ENCODE measurements around the gene AGTPBP1. TPM values are rescaled to one million over a fixed set of nuclear protein-coding genes. Genes with fewer than 3 reads are reported as not detected.

Gene AGTPBP1
- total and polyA plus RNA-seq, 9 donors, result 3.7 to 17.3 (median 11.8) TPM

DNA sequence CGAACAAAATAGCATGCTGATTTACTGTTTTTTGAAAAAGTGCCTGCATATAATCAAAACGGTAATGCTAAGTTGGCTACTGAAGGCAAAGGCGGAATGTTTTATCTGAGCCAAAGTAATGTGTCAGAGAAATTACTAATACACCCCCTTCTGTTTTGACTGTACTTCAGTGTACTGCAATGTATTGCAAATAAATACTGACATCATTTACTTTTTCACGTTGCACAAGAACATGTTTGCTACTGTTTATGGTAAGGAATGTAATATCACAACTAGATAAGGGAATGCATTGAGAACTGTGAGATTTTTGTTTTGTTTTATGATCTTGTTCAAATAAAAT is 813 bp upstream of the AGTPBP1 start:
- Histone ChIP-seq H3K9me3 (no peaks in the 10 kb centered on the region), H3K27ac (no peak overlapping the region)
- intact Hi-C loops (cut with DNase I), result no loop called here

DNA sequence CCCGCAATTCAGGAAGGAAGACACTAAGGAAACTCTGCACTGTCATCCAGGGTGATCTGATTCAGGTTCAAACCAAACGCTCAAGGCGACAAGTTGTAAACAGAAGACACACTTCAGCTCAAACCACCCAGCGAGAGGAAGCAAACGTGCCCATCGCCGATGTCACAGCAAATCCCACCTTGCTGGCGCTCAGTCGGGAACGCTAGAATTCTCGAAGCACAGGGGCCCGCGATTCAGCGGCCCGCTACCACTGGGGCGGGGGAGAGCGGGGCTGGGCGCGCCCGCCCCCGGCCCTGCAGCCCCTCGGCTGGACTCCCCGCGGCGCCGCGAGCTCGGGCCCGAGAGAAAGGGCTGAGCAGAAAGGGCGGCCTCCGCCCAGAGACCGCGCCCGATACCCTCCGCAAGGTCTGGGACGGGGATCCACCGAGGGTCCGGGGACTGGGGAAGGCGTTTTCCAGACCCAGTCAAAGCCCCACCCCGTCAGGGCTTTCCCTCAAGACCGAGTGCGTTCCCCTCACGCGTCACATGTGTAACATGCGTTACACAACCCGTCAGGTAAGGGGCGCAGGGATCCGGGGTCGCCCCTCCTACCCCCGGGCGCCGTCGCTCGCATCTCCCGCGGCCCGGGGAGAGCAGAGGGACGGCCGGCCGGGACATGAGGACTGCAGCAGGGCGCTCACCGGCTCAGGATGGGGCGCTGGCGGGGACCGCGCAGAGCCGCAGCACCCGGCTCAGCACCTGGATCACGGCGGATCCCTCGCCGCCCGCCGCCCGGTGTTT is 469 bp downstream of the AGTPBP1 start:
- DNase-seq, result peak in 2 of 5 donors; percentile 30 to 49
- TF ChIP-seq, protein P1, sequence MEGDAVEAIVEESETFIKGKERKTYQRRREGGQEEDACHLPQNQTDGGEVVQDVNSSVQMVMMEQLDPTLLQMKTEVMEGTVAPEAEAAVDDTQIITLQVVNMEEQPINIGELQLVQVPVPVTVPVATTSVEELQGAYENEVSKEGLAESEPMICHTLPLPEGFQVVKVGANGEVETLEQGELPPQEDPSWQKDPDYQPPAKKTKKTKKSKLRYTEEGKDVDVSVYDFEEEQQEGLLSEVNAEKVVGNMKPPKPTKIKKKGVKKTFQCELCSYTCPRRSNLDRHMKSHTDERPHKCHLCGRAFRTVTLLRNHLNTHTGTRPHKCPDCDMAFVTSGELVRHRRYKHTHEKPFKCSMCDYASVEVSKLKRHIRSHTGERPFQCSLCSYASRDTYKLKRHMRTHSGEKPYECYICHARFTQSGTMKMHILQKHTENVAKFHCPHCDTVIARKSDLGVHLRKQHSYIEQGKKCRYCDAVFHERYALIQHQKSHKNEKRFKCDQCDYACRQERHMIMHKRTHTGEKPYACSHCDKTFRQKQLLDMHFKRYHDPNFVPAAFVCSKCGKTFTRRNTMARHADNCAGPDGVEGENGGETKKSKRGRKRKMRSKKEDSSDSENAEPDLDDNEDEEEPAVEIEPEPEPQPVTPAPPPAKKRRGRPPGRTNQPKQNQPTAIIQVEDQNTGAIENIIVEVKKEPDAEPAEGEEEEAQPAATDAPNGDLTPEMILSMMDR (IDR thresholded peaks at IDR 0.05), result peak in 1 of 3 donors; percentile 7
- TF ChIP-seq EP300 (IDR thresholded peaks at IDR 0.05), result no peak
- peak overlapping the region; percentile 19 to 57 for H3K27ac ChIP-seq
- no peaks in the 10 kb centered on the region for H3K36me3 ChIP-seq
- 0 to 1% (median 0%) methylated on average over 12 to 75 of the region's 75 CpGs for WGBS, 3 donors
- no peaks in the 10 kb centered on the region for H3K27me3 ChIP-seq
- peak overlapping the region; percentile 76 for H3K4me3 ChIP-seq
- no peaks in the 10 kb centered on the region for H3K4me1 ChIP-seq (ENCODE audit: insufficient read depth)
- intact Hi-C loops (cut with DNase I), result no loop called here
- H3K9me3 ChIP-seq, result no peaks in the 10 kb centered on the region

More for the DNA sequence above, 813 bp upstream of the AGTPBP1 start:
- no peaks in the 10 kb centered on the region for H3K36me3 ChIP-seq
- no peaks in the 10 kb centered on the region for H3K27me3 ChIP-seq
- peak overlapping the region; percentile 76 for H3K4me3 ChIP-seq
- no peaks in the 10 kb centered on the region for H3K4me1 ChIP-seq (ENCODE audit: insufficient read depth)
- no peak for DNase-seq
- TF ChIP-seq, protein P1 (IDR thresholded peaks at IDR 0.05), result no peak
- no peak for TF ChIP-seq POLR2A (IDR thresholded peaks at IDR 0.05)
- no peak for TF ChIP-seq EP300 (IDR thresholded peaks at IDR 0.05)
- 0% methylated on average over 4 of the region's 4 CpGs for WGBS, 3 donors

DNA sequence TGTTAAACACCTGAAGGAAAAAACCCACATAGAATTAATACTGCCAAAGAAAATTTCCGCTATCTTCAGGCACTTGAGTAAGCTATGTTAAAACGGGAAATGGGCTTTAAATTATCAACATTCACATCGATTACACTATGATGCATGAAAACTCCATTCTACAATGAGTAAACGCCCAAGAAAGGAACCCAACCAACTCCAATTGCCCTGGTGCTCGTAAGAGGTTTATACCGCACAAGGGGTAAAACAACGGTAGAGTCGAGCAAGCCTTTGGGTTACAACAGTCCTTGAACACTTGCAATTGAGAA is 1.0 kb downstream of the AGTPBP1 start:
- intact Hi-C loops (cut with DNase I), result no loop called here

DNA sequence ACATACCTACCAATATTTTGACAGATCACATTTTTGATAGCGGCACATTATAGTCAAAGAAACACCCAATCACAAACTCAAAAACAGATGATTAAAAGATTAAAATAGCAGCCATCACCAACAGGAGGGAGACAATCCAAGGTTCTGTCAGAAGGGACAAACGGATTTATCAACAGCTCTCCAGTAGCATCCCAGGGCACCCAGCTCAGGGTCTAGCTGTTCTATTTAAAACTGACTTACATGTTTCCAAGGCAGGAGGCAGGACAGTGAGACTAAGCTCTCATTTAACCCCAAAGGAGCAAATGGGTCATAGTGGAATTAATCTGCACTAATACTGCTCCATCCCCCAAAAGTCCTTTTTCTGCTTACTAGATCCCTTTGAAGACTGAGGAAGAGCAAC is 3.2 kb downstream of the AGTPBP1 start:
- DNase-seq, result no peak
- TF ChIP-seq, protein P1 (IDR thresholded peaks at IDR 0.05), result no peak
- TF ChIP-seq POLR2A (IDR thresholded peaks at IDR 0.05), result no peak
- no peak for TF ChIP-seq EP300 (IDR thresholded peaks at IDR 0.05)
- Histone ChIP-seq H3K27ac (no peak overlapping the region), H3K36me3 (no peaks in the 10 kb centered on the region), H3K4me3 (no peak overlapping the region), H3K4me1 (ENCODE audit: insufficient read depth) (no peaks in the 10 kb centered on the region), H3K9me3 (no peaks in the 10 kb centered on the region), H3K27me3 (no peaks in the 10 kb centered on the region)
- WGBS, 3 donors, result 82 to 89% (median 82%) methylated on average over 2 of the region's 2 CpGs
- intact Hi-C loops (cut with DNase I), result no loop called here

More for the DNA sequence above, 1.0 kb downstream of the AGTPBP1 start:
- H3K27me3 ChIP-seq, result no peaks in the 10 kb centered on the region
- H3K36me3 ChIP-seq, result no peaks in the 10 kb centered on the region
- no peaks in the 10 kb centered on the region for H3K9me3 ChIP-seq
- TF ChIP-seq EP300 (IDR thresholded peaks at IDR 0.05), result no peak
- TF ChIP-seq, protein P1 (IDR thresholded peaks at IDR 0.05), result no peak
- TF ChIP-seq POLR2A (IDR thresholded peaks at IDR 0.05), result no peak
- peak overlapping the region; percentile 76 for H3K4me3 ChIP-seq
- H3K27ac ChIP-seq, result peak overlapping the region in 1 of 2 donors; percentile 57
- 8 to 10% (median 9%) methylated on average over 8 of the region's 8 CpGs for WGBS, 3 donors
- H3K4me1 ChIP-seq (ENCODE audit: insufficient read depth), result no peaks in the 10 kb centered on the region
- DNase-seq, result no peak
